ENCODE data around the gene JOSD1.

DNA sequence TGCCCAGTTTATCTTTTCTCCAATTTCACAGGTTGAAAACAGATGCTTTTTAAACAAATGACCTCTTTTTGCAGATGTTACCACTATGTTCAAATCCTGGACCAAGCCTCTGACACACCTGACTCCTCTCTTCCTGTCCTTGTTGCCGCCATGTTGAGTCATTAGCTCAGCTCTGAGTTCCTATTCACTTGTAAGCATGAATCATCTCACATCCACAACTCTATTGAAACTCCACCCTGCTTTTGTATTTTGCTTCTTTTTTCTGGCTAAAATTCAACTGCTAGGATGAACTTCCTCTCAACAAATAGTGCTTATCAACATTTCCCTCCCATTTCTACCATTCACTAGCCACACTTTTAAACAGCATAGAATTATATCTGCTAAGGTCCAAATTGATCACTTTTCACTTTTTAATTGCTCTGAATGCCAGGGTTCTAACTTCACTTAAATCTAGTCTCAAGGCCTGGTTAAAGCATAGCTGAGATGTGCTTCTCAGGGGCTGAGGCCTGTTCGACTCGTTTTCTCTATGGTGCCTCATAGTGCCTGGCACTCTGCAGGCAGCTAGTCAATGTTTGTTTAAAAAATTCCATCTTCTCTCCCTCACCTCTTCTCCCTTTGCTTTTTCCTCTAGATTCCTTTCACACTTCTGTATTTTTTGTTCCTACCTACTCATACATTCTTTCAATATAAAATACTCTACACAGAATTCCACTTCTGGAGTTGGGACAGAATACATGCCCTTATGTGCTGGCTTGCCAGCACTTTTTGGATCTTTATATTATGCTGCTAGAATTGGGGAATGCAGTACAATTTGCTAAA, 3.9 kb downstream of the JOSD1 start:
- TF ChIP-seq CTCF (IDR thresholded peaks at IDR 0.05 in 4 of 5, conservative IDR thresholded peaks at IDR 0.05 in 1 of 5), result no peak
- no peak for TF ChIP-seq POLR2A (IDR thresholded peaks at IDR 0.05)
